Retinal pigment epithelial cell (primary cell): ENCODE measurements around the gene ADARB2.

Experiments
- DNase-seq: peaks from one replicate; pipeline ENCODE4 v3.0.0-alpha.2; 2010; ENCODE audit warnings: low read depth
- H3K4me3 ChIP-seq: 2 replicates; pipeline ENCODE4 v1.5.1; 2011; ENCODE audit warnings: mild to moderate bottlenecking, low read length, control low read depth, moderate library complexity
- TF ChIP-seq, protein P1 (sequence below): conservative IDR thresholded peaks from 2 replicates; pipeline ENCODE4 v1.5.1; 2011; ENCODE audit warnings: low read depth, low read length, control low read depth, inconsistent platforms

Gene ADARB2

DNA sequence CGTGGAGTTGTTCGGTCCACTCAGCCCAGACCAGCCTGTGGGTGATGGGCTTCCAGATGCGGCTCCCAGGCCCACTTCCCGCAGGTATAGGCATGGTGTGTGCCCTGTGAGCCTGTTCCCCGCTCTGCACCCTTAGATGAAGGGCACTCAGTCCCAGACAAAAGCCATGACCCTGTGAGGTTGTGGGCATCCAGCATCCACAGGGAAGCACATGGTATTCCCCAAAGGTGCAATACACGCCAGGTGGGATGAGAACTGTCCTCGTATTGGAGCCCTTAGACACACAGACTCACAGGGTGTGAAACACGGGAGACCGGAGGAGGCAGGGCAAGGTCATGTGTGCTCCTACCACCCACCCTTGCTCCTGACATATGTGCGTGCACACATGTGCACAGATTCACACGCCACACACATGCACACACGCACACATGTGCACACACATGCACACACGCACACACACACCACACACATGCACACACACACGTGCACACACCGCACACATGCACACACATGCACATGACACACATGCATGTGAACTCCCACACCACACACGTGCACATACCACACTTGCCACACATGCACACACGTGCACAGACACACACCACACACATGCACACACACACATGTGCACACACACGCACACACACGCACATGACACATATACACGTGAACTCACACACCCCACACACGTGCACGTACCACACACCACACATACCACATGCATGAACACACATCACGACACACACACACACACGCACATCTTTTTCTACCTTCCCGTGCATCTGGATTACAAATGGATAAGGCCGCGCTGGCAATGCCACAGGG lies 361.8 kb downstream of the ADARB2 start:
- TF ChIP-seq, protein P1, sequence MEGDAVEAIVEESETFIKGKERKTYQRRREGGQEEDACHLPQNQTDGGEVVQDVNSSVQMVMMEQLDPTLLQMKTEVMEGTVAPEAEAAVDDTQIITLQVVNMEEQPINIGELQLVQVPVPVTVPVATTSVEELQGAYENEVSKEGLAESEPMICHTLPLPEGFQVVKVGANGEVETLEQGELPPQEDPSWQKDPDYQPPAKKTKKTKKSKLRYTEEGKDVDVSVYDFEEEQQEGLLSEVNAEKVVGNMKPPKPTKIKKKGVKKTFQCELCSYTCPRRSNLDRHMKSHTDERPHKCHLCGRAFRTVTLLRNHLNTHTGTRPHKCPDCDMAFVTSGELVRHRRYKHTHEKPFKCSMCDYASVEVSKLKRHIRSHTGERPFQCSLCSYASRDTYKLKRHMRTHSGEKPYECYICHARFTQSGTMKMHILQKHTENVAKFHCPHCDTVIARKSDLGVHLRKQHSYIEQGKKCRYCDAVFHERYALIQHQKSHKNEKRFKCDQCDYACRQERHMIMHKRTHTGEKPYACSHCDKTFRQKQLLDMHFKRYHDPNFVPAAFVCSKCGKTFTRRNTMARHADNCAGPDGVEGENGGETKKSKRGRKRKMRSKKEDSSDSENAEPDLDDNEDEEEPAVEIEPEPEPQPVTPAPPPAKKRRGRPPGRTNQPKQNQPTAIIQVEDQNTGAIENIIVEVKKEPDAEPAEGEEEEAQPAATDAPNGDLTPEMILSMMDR: no peak
- DNase-seq: no peak
- no peak overlapping the region for H3K4me3 ChIP-seq

DNA sequence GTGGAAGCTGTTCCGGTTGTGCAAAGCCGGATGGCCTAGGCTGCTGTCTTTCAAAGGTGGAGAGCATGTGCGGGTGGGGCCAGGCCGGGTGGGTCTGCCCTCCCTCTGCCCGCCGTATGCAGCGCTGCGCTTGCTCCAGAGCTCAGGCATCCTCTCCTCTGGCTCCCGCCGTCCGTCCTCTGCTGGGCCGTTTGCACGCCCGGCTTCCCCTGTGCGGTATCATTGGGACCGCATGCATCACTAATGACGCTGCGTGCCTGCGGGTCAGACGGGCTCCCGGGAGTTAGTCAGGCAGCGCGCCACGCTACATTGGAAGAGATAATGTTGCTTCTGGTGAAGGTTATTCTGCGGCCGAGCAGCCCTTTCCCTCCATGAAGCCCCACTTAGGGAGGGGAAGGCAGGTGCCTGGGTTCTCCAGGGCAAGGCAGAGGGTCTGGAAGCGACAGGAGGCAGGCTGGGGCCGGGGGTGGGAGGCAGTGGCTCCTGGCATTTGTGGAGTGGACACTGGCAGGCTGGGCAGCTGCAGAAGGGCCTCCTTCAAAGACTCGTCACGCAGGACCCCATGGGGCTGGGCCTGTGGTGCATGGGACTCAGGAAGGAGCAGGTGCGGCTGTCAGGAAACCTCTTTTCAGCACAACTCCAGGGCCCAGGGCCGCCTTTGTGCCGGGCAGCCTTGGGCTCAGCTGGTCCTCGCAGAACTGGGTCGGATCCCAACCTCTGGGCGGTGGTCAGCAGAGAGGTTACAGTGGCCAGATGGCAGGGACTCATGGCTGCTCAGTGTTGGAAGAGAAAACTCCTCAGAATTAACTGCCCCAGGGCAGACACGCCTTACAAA lies 362.6 kb downstream of the ADARB2 start:
- TF ChIP-seq, protein P1: no peak
- no peak for DNase-seq
- H3K4me3 ChIP-seq: no peak overlapping the region

DNA sequence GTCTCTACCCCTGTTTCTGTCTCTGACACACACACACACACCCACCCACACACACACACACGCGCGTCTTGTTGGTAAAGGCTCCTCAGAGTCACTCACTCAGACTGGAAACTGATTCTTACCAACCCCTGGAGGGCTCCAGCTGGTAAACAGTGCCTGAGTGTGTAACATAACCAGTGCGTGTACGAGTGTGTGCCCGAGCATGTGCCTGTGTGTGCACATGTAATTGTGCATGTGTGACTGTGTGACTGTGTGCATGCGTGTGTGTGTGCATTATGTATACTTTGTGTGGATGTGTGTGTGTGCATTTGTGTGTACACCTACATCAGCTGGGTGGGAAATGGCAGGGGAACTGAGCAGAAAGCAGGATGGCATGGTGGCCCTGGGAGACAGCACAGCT lies 364.0 kb downstream of the ADARB2 start:
- TF ChIP-seq, protein P1: no peak
- no peak overlapping the region for H3K4me3 ChIP-seq
- DNase-seq: no peak

DNA sequence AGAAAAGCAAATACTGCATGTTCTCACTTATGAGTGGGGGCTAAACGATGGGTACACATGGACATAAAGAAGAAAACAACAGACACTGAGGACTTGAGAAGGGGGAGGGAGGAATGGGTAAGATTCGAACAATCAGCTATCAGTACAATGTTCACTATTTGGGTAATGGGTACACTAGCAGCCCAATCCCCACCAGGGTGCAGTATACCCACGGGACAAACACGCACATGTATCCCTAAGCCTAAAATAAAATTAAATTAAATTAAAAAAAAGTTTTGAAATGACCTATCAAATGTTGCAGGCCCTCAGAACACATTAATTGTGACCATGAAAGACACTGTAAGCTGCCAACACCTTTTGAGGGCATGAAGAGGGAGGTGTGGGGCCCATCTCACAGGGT lies 365.1 kb downstream of the ADARB2 start:
- TF ChIP-seq, protein P1: no peak
- H3K4me3 ChIP-seq: no peak overlapping the region
- no peak for DNase-seq

DNA sequence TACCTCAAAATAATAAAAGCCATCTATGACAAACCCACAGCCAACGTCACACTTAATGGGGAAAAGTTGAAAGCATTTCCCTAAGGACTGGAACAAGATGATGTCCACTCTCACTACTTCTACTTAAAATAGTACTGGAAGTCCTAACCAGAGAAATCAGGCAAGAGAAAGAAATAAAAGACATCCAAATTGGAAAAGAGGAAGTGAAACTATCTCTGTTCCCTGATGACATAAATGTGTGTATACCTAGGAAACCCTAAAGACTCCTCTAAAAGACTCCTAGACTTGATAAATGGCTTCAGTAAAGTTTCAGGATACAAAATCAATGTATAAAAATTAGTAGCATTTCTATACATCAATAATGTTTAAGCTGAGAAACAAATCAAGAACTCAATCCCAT lies 367.0 kb downstream of the ADARB2 start:
- TF ChIP-seq, protein P1: no peak

DNA sequence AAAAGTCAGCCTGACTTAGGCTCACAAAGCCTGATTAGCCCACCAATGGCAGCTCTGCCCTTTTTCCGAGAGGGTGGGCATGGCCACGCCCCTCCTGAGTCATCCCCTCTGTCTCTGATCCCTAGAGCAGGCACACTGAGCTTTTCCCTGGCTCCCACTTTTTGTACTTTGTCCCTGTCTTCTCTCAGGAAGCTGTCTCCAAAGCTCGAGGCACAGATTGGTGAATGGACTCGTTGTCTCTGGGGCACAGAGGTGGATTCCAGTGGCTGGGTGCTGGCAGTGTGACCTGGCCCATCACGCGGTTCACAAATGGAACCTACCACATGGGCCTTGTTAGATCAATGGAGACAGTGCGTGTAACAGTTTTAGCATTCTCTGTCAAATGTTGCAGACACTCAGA lies 367.7 kb downstream of the ADARB2 start:
- DNase-seq: no peak
- H3K4me3 ChIP-seq: no peak overlapping the region
- TF ChIP-seq, protein P1: no peak

More for the DNA sequence above, 367.0 kb downstream of the ADARB2 start:
- H3K4me3 ChIP-seq: no peak overlapping the region
- DNase-seq: no peak

DNA sequence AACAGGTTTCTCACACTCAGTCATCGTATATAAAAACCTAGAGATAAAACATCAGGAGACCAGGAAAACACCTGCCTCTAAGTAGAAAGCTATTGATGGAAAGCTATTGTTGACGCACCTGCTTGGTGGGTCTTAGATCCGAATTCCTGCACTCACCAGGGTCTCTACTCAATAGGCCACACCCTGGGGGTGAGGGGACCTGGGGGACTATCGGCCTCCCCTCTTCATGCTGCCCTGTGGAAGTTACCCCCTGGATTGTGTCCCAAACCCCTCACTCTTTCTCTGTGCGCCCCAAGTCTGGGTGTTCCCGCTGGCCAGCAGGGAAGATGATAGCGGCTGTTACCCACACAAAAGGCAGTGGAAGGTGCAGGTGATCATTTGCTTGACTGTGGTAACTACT lies 368.1 kb downstream of the ADARB2 start:
- TF ChIP-seq, protein P1: no peak
- no peak overlapping the region for H3K4me3 ChIP-seq
- DNase-seq: no peak
